H1 (cell line): Measurements from ENCODE around the gene NWD2. TPM values are rescaled to one million over a fixed set of nuclear protein-coding genes. Genes with fewer than 3 reads are reported as not detected.

Source experiments
- CTCF ChIA-PET: fragments of 300-600 bp; sonication (Branson Sonifier 250); formaldehyde crosslinking; loops from one replicate; lab custom pipeline; 2021; ENCODE audit not compliant: partially characterized antibody; lab: Charles Lee
- POLR2A ChIA-PET: fragments of 300-600 bp; sonication (Branson Sonifier 250); formaldehyde crosslinking; loops from one replicate; lab custom pipeline; 2021; ENCODE audit warnings: inconsistent platforms; ENCODE audit not compliant: partially characterized antibody; lab: Charles Lee
- DNase-seq, 2 experiments: peaks; one replicate each; pipeline versions ENCODE4 v3.0.0 to v3.0.0-alpha.2; 2010 to 2022; ENCODE audit warnings: low spot score in 2 of 2, low read depth in 1 of 2, mixed read lengths in 1 of 2
- FAIRE-seq: peaks from 2 replicates; lab custom pipeline; 2011; peaks lifted over from hg19 to GRCh38; lab: Jason Lieb, UNC
- H2AFZ ChIP-seq: 2 replicates; pipeline ENCODE4 v1.8.1; 2012; ENCODE audit warnings: low read length, inconsistent platforms
- H2AK5ac ChIP-seq: 2 replicates; pipeline ENCODE4 v1.6.1; 2013; ENCODE audit warnings: low read depth, low read length
- H2BK120ac ChIP-seq: replicated peaks from 2 replicates; pipeline ENCODE3; 2013; ENCODE audit warnings: low read depth, low read length, inconsistent platforms
- H2BK12ac ChIP-seq: 2 replicates; pipeline ENCODE4 v1.6.1; 2013; ENCODE audit warnings: low read depth, low read length
- H2BK15ac ChIP-seq: 2 replicates; pipeline ENCODE4 v1.6.1; 2013; ENCODE audit warnings: low read length
- H2BK20ac ChIP-seq: 2 replicates; pipeline ENCODE4 v1.6.1; 2013; ENCODE audit warnings: low read length
- H2BK5ac ChIP-seq: 2 replicates; pipeline ENCODE4 v1.6.1; 2013; ENCODE audit warnings: low read depth, low read length
- H3K14ac ChIP-seq: 2 replicates; pipeline ENCODE4 v1.6.1; 2013; ENCODE audit warnings: inconsistent platforms; ENCODE audit not compliant: insufficient read length
- H3K18ac ChIP-seq: 2 replicates; pipeline ENCODE4 v1.6.1; 2013; ENCODE audit warnings: low read length; ENCODE audit errors: extremely low read depth
- H3K23ac ChIP-seq: 2 replicates; pipeline ENCODE4 v1.6.1; 2013; ENCODE audit warnings: inconsistent platforms; ENCODE audit not compliant: insufficient read length
- H3K23me2 ChIP-seq: 2 replicates; pipeline ENCODE4 v1.6.1; 2013; ENCODE audit warnings: low read depth, low read length
- H3K27ac ChIP-seq: 2 replicates; pipeline ENCODE4 v1.6.1; 2011; ENCODE audit warnings: low read depth, low read length, inconsistent platforms
- H3K27me3 ChIP-seq, 4 experiments: replicated peaks in 1 of 4; 1 replicate in 1 of 4; 2 replicates in 3 of 4; pipeline versions ENCODE4 v1.6.1 to v1.8.1; 2011 to 2013; ENCODE audit warnings: low read length in 3 of 4, mild to moderate bottlenecking in 3 of 4, inconsistent platforms in 2 of 4, mixed read lengths in 2 of 4, moderate library complexity in 1 of 4; ENCODE audit not compliant: control insufficient read depth in 3 of 4, insufficient read depth in 3 of 4; ENCODE audit errors: extremely low read depth in 1 of 4
- H3K36me3 ChIP-seq, 4 experiments: 2 replicates each; pipeline versions ENCODE4 v1.6.1 to v1.8.1; 2011 to 2013; ENCODE audit warnings: mild to moderate bottlenecking in 4 of 4, low read length in 3 of 4, moderate library complexity in 2 of 4, control low read depth in 1 of 4, inconsistent platforms in 1 of 4; ENCODE audit not compliant: insufficient read depth in 4 of 4, control insufficient read depth in 2 of 4
- H3K4ac ChIP-seq: replicated peaks from 2 replicates; pipeline ENCODE3; 2013; ENCODE audit warnings: low read length, low read depth, mixed read lengths, inconsistent platforms; ENCODE audit not compliant: insufficient read length
- H3K4me1 ChIP-seq, 4 experiments: replicated peaks in 1 of 4; 1 replicate in 1 of 4; 2 replicates in 3 of 4; pipeline versions ENCODE4 v1.6.1 to v1.8.1; 2011 to 2013; ENCODE audit warnings: low read length in 3 of 4, inconsistent platforms in 2 of 4, mixed read lengths in 1 of 4; ENCODE audit not compliant: insufficient read depth in 4 of 4, control insufficient read depth in 3 of 4
- H3K4me2 ChIP-seq, 2 experiments: 2 replicates each; pipeline versions ENCODE4 v1.6.1 to v1.8.1; 2011 to 2013; ENCODE audit warnings: low read depth in 2 of 2, low read length in 2 of 2, control low read depth in 1 of 2, inconsistent platforms in 1 of 2, mild to moderate bottlenecking in 1 of 2; ENCODE audit not compliant: insufficient read depth in 1 of 2
- H3K4me3 ChIP-seq, 4 experiments: fragments of 200-600, 300-600 bp in 1 of 4; sonication (generic), shearing (Covaris generic), sonication (Bioruptor Twin) in 1 of 4; 2 replicates each; pipeline versions ENCODE4 v1.5.1 to v1.8.1; 2011 to 2016; ENCODE audit warnings: low read length in 4 of 4, low read depth in 3 of 4, control low read depth in 2 of 4, inconsistent platforms in 2 of 4, mild to moderate bottlenecking in 2 of 4, mixed read lengths in 1 of 4, moderate library complexity in 1 of 4; ENCODE audit not compliant: insufficient read depth in 2 of 4; ENCODE audit errors: extremely low read depth in 1 of 4
- H3K56ac ChIP-seq: replicated peaks from 2 replicates; pipeline ENCODE3; 2013; ENCODE audit warnings: low read depth, mild to moderate bottlenecking, mixed read lengths, low read length, inconsistent platforms; ENCODE audit not compliant: insufficient read length
- H3K79me1 ChIP-seq: 2 replicates; pipeline ENCODE4 v1.6.1; 2013; ENCODE audit warnings: low read depth, low read length, control low read depth
- H3K79me2 ChIP-seq, 2 experiments: 2 replicates each; pipeline versions ENCODE4 v1.6.1 to v1.8.1; 2012 to 2013; ENCODE audit warnings: low read length in 2 of 2, mild to moderate bottlenecking in 2 of 2, inconsistent platforms in 1 of 2; ENCODE audit not compliant: insufficient read depth in 2 of 2, control insufficient read depth in 1 of 2
- H3K9ac ChIP-seq, 4 experiments: replicated peaks in 1 of 4; 1 replicate in 1 of 4; 2 replicates in 3 of 4; pipeline versions ENCODE4 v1.6.1 to v1.8.1; 2011 to 2013; ENCODE audit warnings: low read depth in 3 of 4, low read length in 3 of 4, control low read depth in 2 of 4, mild to moderate bottlenecking in 2 of 4, moderate library complexity in 2 of 4, inconsistent platforms in 1 of 4; ENCODE audit errors: extremely low read depth in 1 of 4
- H3K9me3 ChIP-seq, 2 experiments: 2 replicates each; pipeline versions ENCODE4 v1.6.1 to v1.8.1; 2012 to 2013; ENCODE audit warnings: mild to moderate bottlenecking in 2 of 2, moderate library complexity in 2 of 2, control low read depth in 1 of 2, inconsistent platforms in 1 of 2, low read depth in 1 of 2, low read length in 1 of 2, mixed read lengths in 1 of 2; ENCODE audit not compliant: insufficient read depth in 2 of 2
- H4K20me1 ChIP-seq, 2 experiments: replicated peaks in 1 of 2; 2 replicates each; pipeline versions ENCODE3 to v1.8.1; 2011 to 2013; ENCODE audit warnings: inconsistent platforms in 2 of 2, low read length in 2 of 2, mild to moderate bottlenecking in 1 of 2; ENCODE audit not compliant: insufficient read depth in 2 of 2, control insufficient read depth in 1 of 2
- H4K5ac ChIP-seq: 2 replicates; pipeline ENCODE4 v1.6.1; 2013; ENCODE audit warnings: low read length, low read depth, mixed read lengths, inconsistent platforms; ENCODE audit not compliant: insufficient read length
- H4K8ac ChIP-seq: 2 replicates; pipeline ENCODE4 v1.8.0; 2013; ENCODE audit warnings: mild to moderate bottlenecking, moderate library complexity, low read length, inconsistent platforms; ENCODE audit not compliant: insufficient read depth; ENCODE audit errors: extremely low read depth
- H4K91ac ChIP-seq: replicated peaks from 2 replicates; pipeline ENCODE3; 2013; ENCODE audit warnings: low read length, mixed read lengths, inconsistent platforms; ENCODE audit not compliant: insufficient read length
- BRCA1 ChIP-seq: IDR thresholded peaks from 2 replicates; pipeline ENCODE4 v1.6.1; 2012; ENCODE audit warnings: low read depth, low read length, improper control_type of control experiment
- RFX5 ChIP-seq: IDR thresholded peaks from 2 replicates; pipeline ENCODE4 v1.6.1; 2011; ENCODE audit warnings: low read depth, low read length, improper control_type of control experiment, borderline replicate concordance
- SRF ChIP-seq: IDR thresholded peaks from 2 replicates; pipeline ENCODE4 v1.6.1; 2011; ENCODE audit warnings: mild to moderate bottlenecking, low read depth, low read length, moderate library complexity
- WGBS, 2 experiments: shearing (Covaris generic) in 1 of 2; methylation state at CpG; one replicate each; pipeline versions ENCODE4 v1.1.6 to v1.1.7; 2013 to 2015; ENCODE audit warnings: low lambda C conversion rate in 2 of 2, mixed read lengths in 2 of 2, inconsistent platforms in 1 of 2, low coverage in 1 of 2, missing lambda C conversion rate in 1 of 2; ENCODE audit not compliant: insufficient replicate concordance in 2 of 2, insufficient coverage in 1 of 2, insufficient read length in 1 of 2; ENCODE audit errors: extremely low coverage in 1 of 2, missing lambda C conversion rate in 1 of 2; 5-methylcytosine and 5-hydroxymethylcytosine counted together
- polyA plus RNA-seq, 7 experiments: library from polyadenylated mRNA; depleted of rRNA in 3 of 7; stranded (reverse) in 5 of 7; unstranded in 2 of 7; fragments of >200 nt in 5 of 7; fragments of 200-250 nt in 2 of 7; gene quantifications; 1 replicate in 5 of 7; 2 replicates in 1 of 7; 4 replicates in 1 of 7; pipeline versions ENCODE4 v1.2.1 to v1.2.3, GENCODE V29; 2011 to 2013; ENCODE audit warnings: missing spikeins in 2 of 7, mixed read lengths in 2 of 7
- total RNA-seq: library from RNA; stranded (reverse); fragmentation: NEBNext Ultra II Directional; extraction: Animal tissue kit (Norgen Biotek cat#: 25700); gene quantifications from 2 replicates; pipeline ENCODE4 v1.2.1, GENCODE V29; 2021
- TF ChIP-seq, protein P1 (sequence below): IDR thresholded peaks from 2 replicates; pipeline ENCODE4 v1.6.1; 2012; ENCODE audit warnings: inconsistent platforms

Gene NWD2
- total and polyA plus RNA-seq, 2 of the 8 experiments (the other 6 are each of a cell fraction or from before 2014, with no cell fraction given), result under 0.01 TPM; not detected in 1

DNA sequence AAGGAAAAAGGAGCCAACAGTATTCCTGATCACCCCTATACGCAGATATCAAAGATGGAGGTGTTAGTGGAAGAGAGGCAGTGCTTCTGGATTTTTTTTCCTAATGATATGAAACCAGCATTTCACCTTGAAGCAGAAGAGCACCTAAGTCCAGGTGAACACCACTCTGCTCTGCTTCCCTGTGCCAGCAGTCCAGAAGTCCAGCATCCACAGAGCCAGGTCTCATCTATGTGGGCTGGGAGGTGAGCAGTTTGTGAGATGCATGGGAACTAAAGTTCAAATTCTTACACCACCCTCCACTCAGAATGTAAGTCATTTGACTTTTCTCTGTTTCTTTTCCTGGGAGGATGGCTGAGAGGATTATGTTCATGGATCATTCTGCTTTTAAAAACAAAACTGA is 239.1 kb downstream of the NWD2 start:
- no peak overlapping the region for H3K27ac ChIP-seq
- H3K36me3 ChIP-seq, result no peaks in the 10 kb centered on the region
- H3K4me2 ChIP-seq, result no peak overlapping the region
- ChIA-PET POLR2A (no interaction called here), CTCF (no interaction called here)
- H3K4me1 ChIP-seq, result no peaks in the 10 kb centered on the region
- H3K23ac ChIP-seq, result no peak overlapping the region
- no peak overlapping the region for H3K4ac ChIP-seq
- H4K20me1 ChIP-seq, result no peaks in the 10 kb centered on the region
- no peak overlapping the region for H2AFZ ChIP-seq
- no peak overlapping the region for H2BK20ac ChIP-seq
- no peak overlapping the region for H2BK15ac ChIP-seq
- FAIRE-seq, result no peak
- no peak overlapping the region for H2AK5ac ChIP-seq
- H2BK120ac ChIP-seq, result no peak overlapping the region
- TF ChIP-seq SRF (no peak), BRCA1 (no peak), RFX5 (no peak)
- TF ChIP-seq, protein P1, sequence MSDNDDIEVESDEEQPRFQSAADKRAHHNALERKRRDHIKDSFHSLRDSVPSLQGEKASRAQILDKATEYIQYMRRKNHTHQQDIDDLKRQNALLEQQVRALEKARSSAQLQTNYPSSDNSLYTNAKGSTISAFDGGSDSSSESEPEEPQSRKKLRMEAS, result no peak
- H3K27me3 ChIP-seq, result no peaks in the 10 kb centered on the region
- no peak for DNase-seq
- H3K9ac ChIP-seq, result no peak overlapping the region
- H3K56ac ChIP-seq, result no peak overlapping the region
- H3K23me2 ChIP-seq, result no peaks in the 10 kb centered on the region
- H4K5ac ChIP-seq, result no peak overlapping the region
- 54% methylated on average over 1 of the region's 1 CpG; no CpG with 5 or more reads in 1 of the 2 experiments for WGBS, 2 experiments
- no peak overlapping the region for H2BK12ac ChIP-seq
- H3K18ac ChIP-seq, result no peak overlapping the region
- no peak overlapping the region for H4K91ac ChIP-seq
- H3K79me1 ChIP-seq, result no peaks in the 10 kb centered on the region
- H3K9me3 ChIP-seq, result no peaks in the 10 kb centered on the region
- no peak overlapping the region for H3K14ac ChIP-seq
- no peaks in the 10 kb centered on the region for H3K79me2 ChIP-seq
- H4K8ac ChIP-seq, result no peak overlapping the region
- no peak overlapping the region for H3K4me3 ChIP-seq
- H2BK5ac ChIP-seq, result no peak overlapping the region
